Body of pancreas (tissue), 4 donors: Measurements from ENCODE around the gene RAB26.
"Not testable (repeated sequence)": the region's sequence is repeated elsewhere in the genome, so short reads cannot be mapped to it uniquely, and the experiment has no call there.

ENCODE experiments used
- CTCF ChIP-seq, 7 experiments: fragments of 450-650 bp in 4 of 7; fragments of 200-600 bp in 3 of 7; sonication (generic) in 3 of 7; IDR thresholded peaks; one replicate each; pipeline ENCODE4 v1.5.1; 2016 to 2019; ENCODE audit warnings: antibody characterized with exemption in 7 of 7
- POLR2A ChIP-seq, 3 donors: fragments of 450-650 bp; IDR thresholded peaks; one replicate each; pipeline ENCODE4 v1.6.1; 2016; ENCODE audit warnings: antibody characterized with exemption in 3 of 3, mild to moderate bottlenecking in 2 of 3

- not testable (repeated sequence) for TF ChIP-seq CTCF (IDR thresholded peaks at IDR 0.05)
- TF ChIP-seq POLR2A (IDR thresholded peaks at IDR 0.05), result peak in 2 of 3 donors; percentile 21 to 23
Measured at GRCh38 chr16:2135770-2136490, 12.5 kb upstream of the RAB26 start, which contains the start of gene PKD1.
